ENCODE results near the gene GSG1.

DNA sequence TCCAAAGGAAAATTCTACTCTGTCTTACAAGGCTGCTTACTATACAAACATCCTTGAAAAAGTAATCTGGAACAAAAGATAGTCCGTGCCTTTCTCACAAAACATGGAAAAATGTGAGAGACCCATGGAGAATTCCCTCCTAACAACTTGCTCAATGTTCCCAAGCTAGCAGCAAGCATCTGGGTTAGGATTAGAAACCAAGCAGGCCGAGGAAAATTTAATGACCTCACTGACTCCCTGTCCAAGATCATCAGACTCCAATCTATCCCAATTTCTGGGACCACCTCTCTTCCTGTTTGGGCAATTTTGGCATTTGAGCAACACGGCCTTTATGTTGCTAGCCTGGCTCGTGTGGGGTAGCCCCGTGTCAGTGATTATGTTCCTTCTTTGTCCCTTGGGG, 18.1 kb upstream of the GSG1 start:
- TF ChIP-seq, protein P1, sequence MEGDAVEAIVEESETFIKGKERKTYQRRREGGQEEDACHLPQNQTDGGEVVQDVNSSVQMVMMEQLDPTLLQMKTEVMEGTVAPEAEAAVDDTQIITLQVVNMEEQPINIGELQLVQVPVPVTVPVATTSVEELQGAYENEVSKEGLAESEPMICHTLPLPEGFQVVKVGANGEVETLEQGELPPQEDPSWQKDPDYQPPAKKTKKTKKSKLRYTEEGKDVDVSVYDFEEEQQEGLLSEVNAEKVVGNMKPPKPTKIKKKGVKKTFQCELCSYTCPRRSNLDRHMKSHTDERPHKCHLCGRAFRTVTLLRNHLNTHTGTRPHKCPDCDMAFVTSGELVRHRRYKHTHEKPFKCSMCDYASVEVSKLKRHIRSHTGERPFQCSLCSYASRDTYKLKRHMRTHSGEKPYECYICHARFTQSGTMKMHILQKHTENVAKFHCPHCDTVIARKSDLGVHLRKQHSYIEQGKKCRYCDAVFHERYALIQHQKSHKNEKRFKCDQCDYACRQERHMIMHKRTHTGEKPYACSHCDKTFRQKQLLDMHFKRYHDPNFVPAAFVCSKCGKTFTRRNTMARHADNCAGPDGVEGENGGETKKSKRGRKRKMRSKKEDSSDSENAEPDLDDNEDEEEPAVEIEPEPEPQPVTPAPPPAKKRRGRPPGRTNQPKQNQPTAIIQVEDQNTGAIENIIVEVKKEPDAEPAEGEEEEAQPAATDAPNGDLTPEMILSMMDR (IDR thresholded peaks at IDR 0.05), result no peak
- TF ChIP-seq POLR2A (IDR thresholded peaks at IDR 0.05), result no peak

Measured in thyroid gland (tissue), 4 donors.